B cell (primary cell): Measurements from ENCODE around the gene FADS2. TPM values are rescaled to one million over a fixed set of nuclear protein-coding genes. Genes with fewer than 3 reads are reported as not detected.

Experiments
- ATAC-seq: fragments of 200-7000 bp; cut with Tn5 transposase; one replicate; pipeline ENCODE4 v1.10.0; 2021; ENCODE audit warnings: low read depth, mild to moderate bottlenecking, moderate number of reproducible peaks, moderate library complexity
- CTCF ChIA-PET: fragments of 350-600 bp; sonication (Branson Sonifier 250); formaldehyde crosslinking; loops from one replicate; lab custom pipeline; 2021; ENCODE audit warnings: antibody characterized with exemption, inconsistent platforms; lab: Charles Lee
- POLR2A ChIA-PET: fragments of 350-600 bp; sonication (Branson Sonifier 250); formaldehyde crosslinking; loops from one replicate; lab custom pipeline; 2021; ENCODE audit warnings: antibody characterized with exemption; lab: Charles Lee
- DNase-seq: peaks from one replicate; pipeline ENCODE4 v3.0.0; 2013
- H2AFZ ChIP-seq: 2 replicates; pipeline ENCODE4 v1.6.1; 2012; ENCODE audit warnings: mild to moderate bottlenecking, low read depth, low read length; ENCODE audit not compliant: insufficient read depth, poor library complexity, severe bottlenecking
- H3K27ac ChIP-seq, 2 donors: 1 replicate in 1 of 2; 2 replicates in 1 of 2; pipeline ENCODE4 v1.5.1; 2012 to 2013; ENCODE audit warnings: low read length in 2 of 2, mild to moderate bottlenecking in 2 of 2, moderate library complexity in 1 of 2
- H3K27me3 ChIP-seq, 4 experiments: fragments of 200-600 bp in 1 of 4; sonication (generic) in 1 of 4; replicated peaks in 1 of 4; 1 replicate in 2 of 4; 2 replicates in 2 of 4; pipeline versions ENCODE4 v1.6.1 to v1.7.0; 2013 to 2016; ENCODE audit warnings: low read length in 3 of 4, mild to moderate bottlenecking in 2 of 4, mixed read lengths in 1 of 4, moderate library complexity in 1 of 4; ENCODE audit not compliant: insufficient read depth in 4 of 4, control insufficient read depth in 3 of 4; ENCODE audit errors: control extremely low read depth in 1 of 4
- H3K36me3 ChIP-seq, 2 experiments: replicated peaks in 1 of 2; 1 replicate in 1 of 2; 2 replicates in 1 of 2; pipeline versions ENCODE4 v1.6.1 to v1.7.1; 2013; ENCODE audit warnings: low read length in 1 of 2; ENCODE audit not compliant: insufficient read depth in 2 of 2, control insufficient read depth in 1 of 2; ENCODE audit errors: control extremely low read depth in 1 of 2, extremely low read depth in 1 of 2
- H3K4me1 ChIP-seq, 2 donors: fragments of 200-600 bp in 1 of 2; sonication (generic) in 1 of 2; 1 replicate in 1 of 2; 2 replicates in 1 of 2; pipeline versions ENCODE4 v1.5.1 to v1.6.1; 2013 to 2017; ENCODE audit warnings: low read length in 2 of 2; ENCODE audit not compliant: control insufficient read depth in 2 of 2, insufficient read depth in 2 of 2
- H3K4me2 ChIP-seq: replicated peaks from 2 replicates; pipeline ENCODE3; 2012; ENCODE audit warnings: mild to moderate bottlenecking, low read depth, low read length; ENCODE audit not compliant: poor library complexity, severe bottlenecking
- H3K4me3 ChIP-seq, 5 experiments: fragments of 200-600 bp in 1 of 5; sonication (generic) in 1 of 5; 1 replicate in 3 of 5; 2 replicates in 2 of 5; pipeline versions ENCODE4 v1.5.1 to v1.7.0; 2011 to 2016; ENCODE audit warnings: low read length in 4 of 5, mild to moderate bottlenecking in 4 of 5, low read depth in 2 of 5, control low read depth in 1 of 5, moderate library complexity in 1 of 5; ENCODE audit not compliant: insufficient read depth in 1 of 5; ENCODE audit errors: control extremely low read depth in 1 of 5, extremely low read depth in 1 of 5
- H3K79me2 ChIP-seq: fragments of 200-600 bp; sonication (generic); one replicate; pipeline ENCODE4 v1.6.0; 2016; ENCODE audit warnings: low read length; ENCODE audit not compliant: control insufficient read depth, insufficient read depth
- H3K9ac ChIP-seq: fragments of 200-600 bp; sonication (generic); 2 replicates; pipeline ENCODE4 v1.6.1; 2017; ENCODE audit warnings: mild to moderate bottlenecking, low read length, moderate library complexity
- H3K9me3 ChIP-seq, 3 donors: one replicate each; pipeline versions ENCODE4 v1.6.1 to v1.7.1; 2013; ENCODE audit warnings: low read length in 2 of 3; ENCODE audit not compliant: control insufficient read depth in 2 of 3, insufficient read depth in 1 of 3; ENCODE audit errors: control extremely low read depth in 1 of 3
- H4K20me1 ChIP-seq: 2 replicates; pipeline ENCODE4 v1.6.0; 2012; ENCODE audit warnings: mild to moderate bottlenecking, low read length; ENCODE audit not compliant: insufficient read depth, control insufficient read depth, poor library complexity, severe bottlenecking
- H3K27ac Mint-ChIP-seq: one replicate; pipeline ENCODE4 v1.8.0; 2021; ENCODE audit warnings: mixed read lengths
- H3K27me3 Mint-ChIP-seq: one replicate; pipeline ENCODE4 v1.8.0; 2021; ENCODE audit warnings: mixed read lengths
- H3K4me1 Mint-ChIP-seq: one replicate; pipeline ENCODE4 v1.8.0; 2021; ENCODE audit warnings: mixed read lengths
- H3K4me3 Mint-ChIP-seq: one replicate; pipeline ENCODE4 v1.8.0; 2021; ENCODE audit warnings: mixed read lengths
- H3K9me3 Mint-ChIP-seq: one replicate; pipeline ENCODE4 v1.8.0; 2022; ENCODE audit warnings: mixed read lengths; ENCODE audit not compliant: insufficient read depth
- CTCF ChIP-seq: fragments of 200-600 bp; IDR thresholded peaks from one replicate; pipeline ENCODE4 v1.8.0; 2022; ENCODE audit warnings: antibody characterized with exemption, mild to moderate bottlenecking
- EZH2 ChIP-seq: IDR thresholded peaks from 2 replicates; pipeline ENCODE4 v1.6.1; 2012; ENCODE audit warnings: borderline replicate concordance, low read depth, mild to moderate bottlenecking, moderate library complexity, low read length; ENCODE audit not compliant: insufficient read depth, poor library complexity, severe bottlenecking
- WGBS: methylation state at CpG from one replicate; pipeline ENCODE4 v1.1.5; 2013; ENCODE audit warnings: missing lambda C conversion rate; ENCODE audit not compliant: insufficient coverage; 5-methylcytosine and 5-hydroxymethylcytosine counted together
- intact Hi-C: fragments of 100-400 bp; cut with micrococcal nuclease; formaldehyde crosslinking; loops from one replicate; pipeline ENCODE4 v1.10.0; 2022
- polyA plus RNA-seq: library from polyadenylated mRNA; depleted of rRNA; stranded (reverse); fragments of >200 nt; gene quantifications from 2 replicates; pipeline ENCODE4 v1.2.3, GENCODE V29; 2012
- total RNA-seq, 2 donors: library from RNA; stranded (reverse); fragments of 120-200 nt in 1 of 2; gene quantifications; 1 replicate in 1 of 2; 2 replicates in 1 of 2; pipeline versions ENCODE4 v1.2.3 to v1.2.4, GENCODE V29; 2013 to 2022

The FADS2 gene
- total and polyA plus RNA-seq, 2 donors (not counting 1 experiment from before 2014, with no cell fraction given), result 1.5 to 5.9 TPM

- Histone ChIP-seq H3K9ac (peak overlapping the region; percentile 84), H3K79me2 (no peaks in the 10 kb centered on the region), H3K36me3 (no peaks in the 10 kb centered on the region), H3K4me2 (peak overlapping the region; percentile 100), H2AFZ (peak overlapping the region; percentile 94), H3K4me1 (peaks cover 9 to 24% of the 10 kb centered on the region in 2 donors), H3K9me3 (peaks cover 0 to 6% (median 0%) of the 10 kb centered on the region in 3 donors), H3K27ac (peak overlapping the region in 1 of 2 donors; percentile 17), H4K20me1 (no peaks in the 10 kb centered on the region), H3K4me3 (peak overlapping the region; percentile 56 to 77 (median 70)), H3K27me3 (peaks cover 0 to 17% (median 4%) of the 10 kb centered on the region in 4 experiments)
- WGBS, result under 1% methylated on average over 61 of the region's 69 CpGs
- TF ChIP-seq EZH2 (no peak), CTCF (no peak)
- Mint-ChIP-seq H3K27me3 (no peaks in the 10 kb centered on the region), H3K9me3 (no peaks in the 10 kb centered on the region), H3K27ac (peak overlapping the region; percentile 83), H3K4me3 (peak overlapping the region; percentile 96), H3K4me1 (peaks cover 15% of the 10 kb centered on the region)
- POLR2A ChIA-PET, result interaction anchor here (1.0 to 2.0 kb wide), 4 partner anchors 10 to 151 kb away, joined by 4 to 9 read pairs (median 6); partner anchors contain the start of gene FTH1
- CTCF ChIA-PET, result interaction anchor here (0.6 to 6.1 kb wide), 13 partner anchors 12 to 290 kb away, joined by 3 to 77 read pairs (median 8); partner anchors contain the start of gene FADS2
- ATAC-seq, result peak; percentile 53
- intact Hi-C loops, result loop anchor here (1.0 to 5.0 kb wide), 4 partner anchors 11 to 306 kb away; partner anchors contain the start of genes FADS3 and INCENP
- DNase-seq, result peak; percentile 69
Measured at GRCh38 chr11:61815790-61816735, 12.0 kb upstream of the FADS2 start.
